ENCODE results near the gene DDRGK1.

Gene DDRGK1

DNA sequence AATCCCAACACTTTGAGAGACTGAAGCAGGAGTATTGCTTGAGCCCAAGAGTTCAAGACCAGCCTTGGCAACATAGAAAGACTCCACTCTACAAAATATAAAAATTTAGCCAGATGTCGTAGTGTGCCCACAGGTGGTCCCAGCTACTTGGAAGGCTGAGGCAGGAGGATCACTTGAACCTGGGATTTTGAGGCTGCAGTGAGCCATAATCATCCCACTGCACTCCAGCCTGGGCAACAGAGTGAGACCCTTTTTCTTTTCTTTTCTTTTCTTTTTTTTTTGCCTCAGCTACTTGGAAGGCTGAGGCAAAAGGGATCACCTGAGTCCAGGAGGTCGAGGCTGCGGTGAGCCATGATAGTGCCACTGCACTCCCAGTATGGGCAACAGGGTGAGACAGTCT is 62.7 kb downstream of the DDRGK1 start:
- H3K9me3 Mint-ChIP-seq, result no peaks in the 10 kb centered on the region
- no peak for ATAC-seq (ENCODE audit: low read depth)
- H3K4me3 Mint-ChIP-seq, result no peak overlapping the region
- H3K27ac Mint-ChIP-seq, result no peak overlapping the region
- no peaks in the 10 kb centered on the region for H3K27me3 Mint-ChIP-seq
- H3K36me3 Mint-ChIP-seq, result peaks cover 14% of the 10 kb centered on the region
- peaks cover 5% of the 10 kb centered on the region for H3K4me1 Mint-ChIP-seq
- DNase-seq (ENCODE audit: low spot score in 2 of 2), result no peak
